HEK293T (cell line): Measurements from ENCODE around the gene AMIGO3.

ENCODE experiments used
- BHLHE40 ChIP-seq: fragments of 450-650 bp; IDR thresholded peaks from 2 replicates; pipeline ENCODE4 v1.6.1; 2016; ENCODE audit warnings: mild to moderate bottlenecking, moderate library complexity, borderline replicate concordance
- CTBP1 ChIP-seq: fragments of 450-650 bp; IDR thresholded peaks from 2 replicates; pipeline ENCODE4 v1.6.1; 2016; ENCODE audit warnings: borderline replicate concordance
- ELF4 ChIP-seq: fragments of 450-650 bp; IDR thresholded peaks from 2 replicates; pipeline ENCODE4 v1.6.1; 2017; ENCODE audit warnings: antibody characterized with exemption
- FOXA1 ChIP-seq: fragments of 450-650 bp; IDR thresholded peaks from 2 replicates; pipeline ENCODE4 v1.6.1; 2016; ENCODE audit warnings: mild to moderate bottlenecking
- FOXK2 ChIP-seq: fragments of 450-650 bp; IDR thresholded peaks from 2 replicates; pipeline ENCODE4 v1.6.1; 2016; ENCODE audit warnings: mild to moderate bottlenecking
- FOXM1 ChIP-seq: fragments of 450-650 bp; IDR thresholded peaks from 2 replicates; pipeline ENCODE4 v1.6.1; 2017; ENCODE audit warnings: mild to moderate bottlenecking, borderline replicate concordance
- LEF1 ChIP-seq: fragments of 450-650 bp; IDR thresholded peaks from 2 replicates; pipeline ENCODE4 v1.6.1; 2017; ENCODE audit warnings: mild to moderate bottlenecking, borderline replicate concordance
- NFRKB ChIP-seq: fragments of 450-650 bp; IDR thresholded peaks from 2 replicates; pipeline ENCODE4 v1.6.1; 2016; ENCODE audit warnings: mild to moderate bottlenecking, moderate library complexity
- SP1 ChIP-seq: fragments of 450-650 bp; IDR thresholded peaks from 2 replicates; pipeline ENCODE4 v1.6.1; 2017
- SUZ12 ChIP-seq: fragments of 450-650 bp; IDR thresholded peaks from 2 replicates; pipeline ENCODE4 v1.6.1; 2016; ENCODE audit warnings: mild to moderate bottlenecking

DNA sequence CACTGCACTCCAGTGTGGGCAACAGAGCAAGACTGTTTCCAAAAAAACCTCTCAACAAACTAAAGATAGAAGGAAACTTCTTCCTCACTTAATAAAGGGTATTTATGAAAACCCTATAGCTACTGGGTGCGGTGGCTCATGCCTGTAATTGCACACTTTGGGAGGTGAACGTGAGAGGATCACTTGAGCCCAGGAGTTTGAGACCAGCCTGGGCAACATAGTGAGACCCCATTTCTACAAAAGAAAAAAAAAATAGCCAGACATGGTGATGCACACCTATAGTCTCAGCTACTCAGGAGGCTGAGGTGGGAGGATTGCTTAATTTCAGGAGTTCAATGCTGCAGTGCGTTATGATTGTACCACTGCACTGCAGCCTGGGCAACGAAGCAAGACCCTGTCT, 44.5 kb upstream of the AMIGO3 start:
- TF ChIP-seq NFRKB (no peak), BHLHE40 (no peak), SP1 (no peak), LEF1 (no peak), ELF4 (no peak), FOXA1 (no peak), CTBP1 (no peak), SUZ12 (no peak), FOXM1 (no peak), FOXK2 (no peak)
